ENCODE measurements around the gene VASH1.

Gene VASH1

GRCh38 chr14:76742185-76742584, 19.1 kb upstream of the VASH1 start:
- DNase-seq (ENCODE audit: low spot score) = no peak

- no peak for DNase-seq (ENCODE audit: low spot score)
Measured at GRCh38 chr14:76742966-76743365, 18.3 kb upstream of the VASH1 start.

- DNase-seq (ENCODE audit: low spot score) = no peak
Measured at GRCh38 chr14:76752744-76753143, 8.5 kb upstream of the VASH1 start.

- DNase-seq (ENCODE audit: low spot score) = no peak
Measured at GRCh38 chr14:76753541-76754198, 7.6 kb upstream of the VASH1 start.

GRCh38 chr14:76754586-76754985, 6.7 kb upstream of the VASH1 start:
- no peak for DNase-seq (ENCODE audit: low spot score)

- no peak for DNase-seq (ENCODE audit: low spot score)
Measured at GRCh38 chr14:76755610-76756370, 5.5 kb upstream of the VASH1 start.

- DNase-seq (ENCODE audit: low spot score) = no peak
Measured at GRCh38 chr14:76756371-76756750, 4.9 kb upstream of the VASH1 start.

- DNase-seq (ENCODE audit: low spot score) = no peak
Measured at GRCh38 chr14:76759589-76759988, 1.7 kb upstream of the VASH1 start.

- no peak for DNase-seq (ENCODE audit: low spot score)
Measured at GRCh38 chr14:76760331-76761135, 735 bp upstream of the VASH1 start.

- DNase-seq (ENCODE audit: low spot score) = no peak
Measured at GRCh38 chr14:76761960-76762410, 717 bp downstream of the VASH1 start.

GRCh38 chr14:76762411-76763095, 1.3 kb downstream of the VASH1 start:
- DNase-seq (ENCODE audit: low spot score) = no peak

- DNase-seq (ENCODE audit: low spot score) = no peak
Measured at GRCh38 chr14:76763096-76764041, 2.1 kb downstream of the VASH1 start.

GRCh38 chr14:76765461-76765931, 4.2 kb downstream of the VASH1 start:
- DNase-seq (ENCODE audit: low spot score) = no peak

- no peak for DNase-seq (ENCODE audit: low spot score)
Measured at GRCh38 chr14:76767681-76768656, 6.7 kb downstream of the VASH1 start.

- DNase-seq (ENCODE audit: low spot score) = no peak
Measured at GRCh38 chr14:76768671-76769500, 7.6 kb downstream of the VASH1 start.

- no peak for DNase-seq (ENCODE audit: low spot score)
Measured at GRCh38 chr14:76769636-76770292, 8.5 kb downstream of the VASH1 start.

- DNase-seq (ENCODE audit: low spot score) = no peak
Measured at GRCh38 chr14:76770521-76771436, 9.5 kb downstream of the VASH1 start.

Measured in SK-N-DZ (cell line).